Astrocyte (in vitro differentiated cells and primary cell): ENCODE data around the gene FAM180B.
"Not testable (repeated sequence)": the region's sequence is repeated elsewhere in the genome, so short reads cannot be mapped to it uniquely, and the experiment has no call there.

ENCODE experiments used
- CTCF ChIP-seq: IDR thresholded peaks from 2 replicates; pipeline ENCODE4 v1.5.1; 2011; ENCODE audit warnings: low read depth, mild to moderate bottlenecking, inconsistent platforms, low read length, moderate library complexity; ENCODE audit not compliant: insufficient read depth
- EZH2 ChIP-seq: IDR thresholded peaks from 2 replicates; pipeline ENCODE4 v1.6.1; 2012; ENCODE audit warnings: mild to moderate bottlenecking, low read length, inconsistent platforms; ENCODE audit not compliant: insufficient read depth

GRCh38 chr11:47546274-47546673 is 40.2 kb upstream of the FAM180B start:
- TF ChIP-seq EZH2, CTCF: not testable (repeated sequence)
